ENCODE results near the gene CEMIP. TPM values are rescaled to one million over a fixed set of nuclear protein-coding genes. Genes with fewer than 3 reads are reported as not detected.

The CEMIP gene
- total RNA-seq, 1 donor from 2014 or later = not detected

DNA sequence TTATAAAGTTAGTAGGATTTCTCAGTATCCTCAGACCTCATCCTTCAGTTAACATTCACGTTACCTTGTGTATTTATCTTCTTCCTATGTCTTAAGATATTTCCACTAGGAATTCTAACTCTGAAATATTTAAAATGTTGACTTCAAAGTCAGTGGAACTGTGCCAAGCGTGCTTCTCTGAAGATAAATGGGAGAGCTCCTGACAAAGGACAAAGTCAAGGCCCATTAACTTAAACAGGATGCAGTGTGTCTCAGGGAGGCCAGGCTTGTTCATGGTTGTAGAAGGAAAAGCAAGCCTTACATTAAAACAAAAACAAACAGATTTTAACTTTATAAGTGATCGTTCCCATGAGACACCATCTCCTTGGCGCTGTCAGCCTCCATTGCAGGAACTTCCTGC lies 42.6 kb upstream of the CEMIP start:
- Mint-ChIP-seq H3K9me3 (peaks cover 15% of the 10 kb centered on the region), H3K27me3 (ENCODE audit: insufficient read depth, low read depth) (no peaks in the 10 kb centered on the region), H3K4me3 (no peak overlapping the region), H3K4me1 (peaks cover 10% of the 10 kb centered on the region), H3K36me3 (peaks cover 3% of the 10 kb centered on the region), H3K27ac (no peak overlapping the region)
- H3F3A ChIP-seq (ENCODE audit: low read depth) = peaks cover 13% of the 10 kb centered on the region
- no peak overlapping the region for H3K27ac ChIP-seq
- H3K27me3 ChIP-seq = no peaks in the 10 kb centered on the region
- H3K4me1 ChIP-seq = peaks cover 21% of the 10 kb centered on the region
- H3K4me3 ChIP-seq = no peak overlapping the region
- no peak overlapping the region for H3K4me2 ChIP-seq
- H3K79me2 ChIP-seq (ENCODE audit: low read depth) = peaks cover 3% of the 10 kb centered on the region
- H3K36me3 ChIP-seq = no peaks in the 10 kb centered on the region
- H3K9ac ChIP-seq = no peak overlapping the region
- no peak overlapping the region for H2AFZ ChIP-seq (replicated peaks)
- peaks cover 25% of the 10 kb centered on the region for H4K20me1 ChIP-seq (ENCODE audit: low read depth)
- no peaks in the 10 kb centered on the region for H3K9me3 ChIP-seq (ENCODE audit: low read depth)
- TF ChIP-seq EZH2 (IDR thresholded peaks at IDR 0.05) (no peak), EZH2phosphoT487 (IDR thresholded peaks at IDR 0.05) (no peak)
- TF ChIP-seq, protein P1, sequence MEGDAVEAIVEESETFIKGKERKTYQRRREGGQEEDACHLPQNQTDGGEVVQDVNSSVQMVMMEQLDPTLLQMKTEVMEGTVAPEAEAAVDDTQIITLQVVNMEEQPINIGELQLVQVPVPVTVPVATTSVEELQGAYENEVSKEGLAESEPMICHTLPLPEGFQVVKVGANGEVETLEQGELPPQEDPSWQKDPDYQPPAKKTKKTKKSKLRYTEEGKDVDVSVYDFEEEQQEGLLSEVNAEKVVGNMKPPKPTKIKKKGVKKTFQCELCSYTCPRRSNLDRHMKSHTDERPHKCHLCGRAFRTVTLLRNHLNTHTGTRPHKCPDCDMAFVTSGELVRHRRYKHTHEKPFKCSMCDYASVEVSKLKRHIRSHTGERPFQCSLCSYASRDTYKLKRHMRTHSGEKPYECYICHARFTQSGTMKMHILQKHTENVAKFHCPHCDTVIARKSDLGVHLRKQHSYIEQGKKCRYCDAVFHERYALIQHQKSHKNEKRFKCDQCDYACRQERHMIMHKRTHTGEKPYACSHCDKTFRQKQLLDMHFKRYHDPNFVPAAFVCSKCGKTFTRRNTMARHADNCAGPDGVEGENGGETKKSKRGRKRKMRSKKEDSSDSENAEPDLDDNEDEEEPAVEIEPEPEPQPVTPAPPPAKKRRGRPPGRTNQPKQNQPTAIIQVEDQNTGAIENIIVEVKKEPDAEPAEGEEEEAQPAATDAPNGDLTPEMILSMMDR (IDR thresholded peaks at IDR 0.05) = no peak
- no peak for DNase-seq (ENCODE audit: low spot score)

- Mint-ChIP-seq H3K27me3 (ENCODE audit: insufficient read depth, low read depth) (peaks cover 3% of the 10 kb centered on the region), H3K36me3 (peaks cover 3% of the 10 kb centered on the region), H3K27ac (no peak overlapping the region), H3K4me3 (no peak overlapping the region), H3K9me3 (peaks cover 15% of the 10 kb centered on the region), H3K4me1 (peaks cover 21% of the 10 kb centered on the region)
- no peak overlapping the region for H3K27ac ChIP-seq
- no peak overlapping the region for H3K4me3 ChIP-seq
- DNase-seq (ENCODE audit: low spot score) = no peak
- no peaks in the 10 kb centered on the region for H3K9me3 ChIP-seq (ENCODE audit: low read depth)
- peaks cover 9% of the 10 kb centered on the region for H3F3A ChIP-seq (ENCODE audit: low read depth)
- TF ChIP-seq EZH2 (IDR thresholded peaks at IDR 0.05) (no peak), EZH2phosphoT487 (IDR thresholded peaks at IDR 0.05) (no peak)
- TF ChIP-seq, protein P1 (IDR thresholded peaks at IDR 0.05) = no peak
- no peak overlapping the region for H3K4me2 ChIP-seq
- H4K20me1 ChIP-seq (ENCODE audit: low read depth) = peaks cover 5% of the 10 kb centered on the region
- H3K36me3 ChIP-seq = no peaks in the 10 kb centered on the region
- no peak overlapping the region for H2AFZ ChIP-seq (replicated peaks)
- H3K27me3 ChIP-seq = no peaks in the 10 kb centered on the region
- peaks cover 16% of the 10 kb centered on the region for H3K4me1 ChIP-seq
- H3K79me2 ChIP-seq (ENCODE audit: low read depth) = peaks cover 3% of the 10 kb centered on the region
- no peak overlapping the region for H3K9ac ChIP-seq
These were observed 39.3 kb upstream of the CEMIP start for GRCh38 chr15:80739919-80740318.

DNA sequence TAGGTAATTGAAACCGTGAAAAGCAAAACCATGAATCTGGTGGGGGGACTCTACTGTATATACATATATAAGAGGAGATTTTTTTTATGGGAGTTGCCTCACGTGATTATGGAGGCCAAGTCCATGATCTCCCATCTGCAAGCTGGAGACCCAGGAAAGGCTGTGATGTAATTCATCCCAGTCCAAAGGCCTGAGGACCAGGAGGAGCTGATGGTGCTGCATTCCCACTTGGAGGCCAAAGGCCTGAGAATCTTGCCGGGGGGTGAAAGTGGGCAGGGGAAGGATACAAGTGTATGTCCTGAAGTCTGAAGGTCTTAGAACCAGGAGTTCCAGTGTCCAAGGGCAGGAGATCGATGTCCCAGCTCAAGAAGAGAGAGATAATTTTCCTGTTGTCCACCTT lies 37.1 kb upstream of the CEMIP start:
- H3K79me2 ChIP-seq (ENCODE audit: low read depth) = peaks cover 3% of the 10 kb centered on the region
- H3K4me2 ChIP-seq = no peak overlapping the region
- Mint-ChIP-seq H3K36me3 (peaks cover 3% of the 10 kb centered on the region), H3K4me1 (peaks cover 24% of the 10 kb centered on the region), H3K4me3 (no peak overlapping the region), H3K9me3 (peaks cover 22% of the 10 kb centered on the region), H3K27ac (no peak overlapping the region), H3K27me3 (ENCODE audit: insufficient read depth, low read depth) (peaks cover 3% of the 10 kb centered on the region)
- no peaks in the 10 kb centered on the region for H3K27me3 ChIP-seq
- TF ChIP-seq, protein P1 (IDR thresholded peaks at IDR 0.05) = no peak
- TF ChIP-seq EZH2phosphoT487 (IDR thresholded peaks at IDR 0.05) (no peak), EZH2 (IDR thresholded peaks at IDR 0.05) (no peak)
- H3K27ac ChIP-seq = no peak overlapping the region
- no peak overlapping the region for H3K9ac ChIP-seq
- no peak for DNase-seq (ENCODE audit: low spot score)
- H4K20me1 ChIP-seq (ENCODE audit: low read depth) = no peaks in the 10 kb centered on the region
- no peak overlapping the region for H3K4me3 ChIP-seq
- peaks cover 9% of the 10 kb centered on the region for H3F3A ChIP-seq (ENCODE audit: low read depth)
- no peaks in the 10 kb centered on the region for H3K36me3 ChIP-seq
- no peak overlapping the region for H2AFZ ChIP-seq (replicated peaks)
- H3K4me1 ChIP-seq = peaks cover 20% of the 10 kb centered on the region
- H3K9me3 ChIP-seq (ENCODE audit: low read depth) = no peaks in the 10 kb centered on the region

Data from neural progenitor cell (in vitro differentiated cells).